Upper lobe of left lung (tissue), 6 donors: ENCODE results near the gene SPCS3. TPM values are rescaled to one million over a fixed set of nuclear protein-coding genes. Genes with fewer than 3 reads are reported as not detected.
A peak's percentile ranks its signal among the peaks of the same experiment; 100 is the strongest.
"Not testable (repeated sequence)": the region's sequence is repeated elsewhere in the genome, so short reads cannot be mapped to it uniquely, and the experiment has no call there.

Experiments used
- ATAC-seq, 2 donors: fragments of 200-7000 bp; cut with Tn5 transposase; one replicate each; pipeline ENCODE4 v1.9.1; 2022; ENCODE audit warnings: mild to moderate bottlenecking in 2 of 2, moderate library complexity in 2 of 2; ENCODE audit not compliant: low FRiP score in 2 of 2
- DNase-seq, 2 donors: peaks; one replicate each; pipeline ENCODE4 v3.0.0-alpha.2; 2019 to 2020
- H3K27ac ChIP-seq, 4 donors: fragments of 200-600 bp; sonication (generic); one replicate each; pipeline ENCODE4 v1.5.1; 2016 to 2019
- H3K27me3 ChIP-seq, 4 donors: fragments of 200-600 bp; sonication (generic); one replicate each; pipeline ENCODE4 v1.5.1; 2017 to 2019
- H3K36me3 ChIP-seq, 4 donors: fragments of 200-600 bp; sonication (generic); one replicate each; pipeline ENCODE4 v1.5.1; 2016 to 2019
- H3K4me1 ChIP-seq, 4 donors: fragments of 200-600 bp; sonication (generic); one replicate each; pipeline ENCODE4 v1.5.1; 2018 to 2019
- H3K4me3 ChIP-seq, 4 donors: fragments of 200-600 bp; sonication (generic); one replicate each; pipeline ENCODE4 v1.5.1; 2017 to 2019; ENCODE audit warnings: mild to moderate bottlenecking in 2 of 4, moderate library complexity in 1 of 4
- H3K9me3 ChIP-seq, 4 donors: fragments of 200-600 bp; sonication (generic); one replicate each; pipeline ENCODE4 v1.5.1; 2018 to 2019
- EP300 ChIP-seq, 4 donors: sonication (generic); formaldehyde crosslinking; IDR thresholded peaks; one replicate each; pipeline ENCODE4 v1.5.1; 2017; ENCODE audit warnings: antibody characterized with exemption in 4 of 4, control low read depth in 2 of 4
- POLR2A ChIP-seq, 4 donors: fragments of 450-650 bp; IDR thresholded peaks; one replicate each; pipeline ENCODE4 v1.5.1; 2016 to 2017; ENCODE audit warnings: antibody characterized with exemption in 4 of 4, mild to moderate bottlenecking in 2 of 4
- POLR2AphosphoS5 ChIP-seq, 2 donors: sonication (generic); formaldehyde crosslinking; IDR thresholded peaks; one replicate each; pipeline ENCODE4 v1.5.1; 2017; ENCODE audit warnings: antibody characterized with exemption in 2 of 2
- WGBS, 2 donors: methylation state at CpG; one replicate each; pipeline ENCODE4 v1.1.5; 2017 to 2018; 5-methylcytosine and 5-hydroxymethylcytosine counted together
- total RNA-seq, 6 donors: library from RNA; depleted of rRNA in 4 of 6; stranded (reverse); fragments of >200 nt in 4 of 6; gene quantifications; one replicate each; pipeline versions ENCODE4 v1.1.0 to v1.2.1, GENCODE V29; 2016 to 2021
- TF ChIP-seq, protein P1 (sequence below), 6 experiments: fragments of 450-650 bp in 4 of 6; fragments of 200-600 bp in 2 of 6; sonication (generic) in 2 of 6; IDR thresholded peaks; one replicate each; pipeline ENCODE4 v1.5.1; 2016 to 2019; ENCODE audit warnings: antibody characterized with exemption in 6 of 6
- donor health status: DM: no; HTN: no; CAD: no; lungs with moderate emphysema.
- donor health status: DM: no; HTN: yes; CAD: no; lungs with severe emphysema.

The SPCS3 gene
- total RNA-seq, 6 donors from 2014 or later: 47.1 to 157 (median 90.3) TPM

DNA sequence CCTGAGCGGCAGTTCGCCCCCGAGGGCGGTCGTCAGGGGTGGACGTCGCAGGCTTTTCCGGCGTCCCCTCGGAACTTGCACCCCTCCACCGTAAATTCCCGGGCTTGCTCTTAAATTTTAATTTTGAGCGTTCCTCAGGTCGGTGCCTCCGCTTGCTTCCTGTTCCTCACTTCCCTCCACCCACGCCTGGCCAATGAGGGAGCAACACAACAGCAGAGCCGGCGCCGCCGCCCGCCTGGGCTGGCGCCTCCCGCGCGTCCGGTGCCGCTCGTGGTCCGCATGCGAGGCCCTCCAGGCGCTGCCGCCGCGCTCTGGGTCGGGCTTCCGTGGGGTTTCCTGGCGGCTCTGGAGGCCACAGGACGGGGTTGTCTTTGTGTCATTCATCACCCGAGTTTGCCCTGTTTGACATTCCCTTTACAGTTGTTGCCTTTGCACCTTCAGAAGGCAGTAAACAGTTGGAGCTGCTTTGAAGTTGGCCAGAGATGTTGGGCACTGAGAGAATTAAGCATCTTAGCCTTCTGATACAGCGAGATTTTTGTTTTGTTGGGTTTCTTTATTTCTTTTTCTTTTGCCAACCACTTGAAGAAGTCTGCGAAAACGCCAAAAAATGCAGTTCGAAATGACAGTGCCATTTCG, 692 bp downstream of the SPCS3 start:
- ATAC-seq (peak; percentile 93 to 96), DNase-seq (peak; percentile 93 to 97)
- Histone ChIP-seq H3K27ac (peak overlapping the region; percentile 96 to 99 (median 98)), H3K36me3 (no peaks in the 10 kb centered on the region), H3K4me3 (peak overlapping the region; percentile 88 to 99 (median 90)), H3K9me3 (no peaks in the 10 kb centered on the region), H3K27me3 (no peaks in the 10 kb centered on the region), H3K4me1 (peaks cover 31 to 47% (median 41%) of the 10 kb centered on the region in 4 donors)
- WGBS, 2 donors: 0% methylated on average over 31 to 39 of the region's 44 CpGs
- TF ChIP-seq POLR2AphosphoS5 (IDR thresholded peaks at IDR 0.05) (peak; percentile 21 to 64), EP300 (IDR thresholded peaks at IDR 0.05) (no peak)
- TF ChIP-seq, protein P1, sequence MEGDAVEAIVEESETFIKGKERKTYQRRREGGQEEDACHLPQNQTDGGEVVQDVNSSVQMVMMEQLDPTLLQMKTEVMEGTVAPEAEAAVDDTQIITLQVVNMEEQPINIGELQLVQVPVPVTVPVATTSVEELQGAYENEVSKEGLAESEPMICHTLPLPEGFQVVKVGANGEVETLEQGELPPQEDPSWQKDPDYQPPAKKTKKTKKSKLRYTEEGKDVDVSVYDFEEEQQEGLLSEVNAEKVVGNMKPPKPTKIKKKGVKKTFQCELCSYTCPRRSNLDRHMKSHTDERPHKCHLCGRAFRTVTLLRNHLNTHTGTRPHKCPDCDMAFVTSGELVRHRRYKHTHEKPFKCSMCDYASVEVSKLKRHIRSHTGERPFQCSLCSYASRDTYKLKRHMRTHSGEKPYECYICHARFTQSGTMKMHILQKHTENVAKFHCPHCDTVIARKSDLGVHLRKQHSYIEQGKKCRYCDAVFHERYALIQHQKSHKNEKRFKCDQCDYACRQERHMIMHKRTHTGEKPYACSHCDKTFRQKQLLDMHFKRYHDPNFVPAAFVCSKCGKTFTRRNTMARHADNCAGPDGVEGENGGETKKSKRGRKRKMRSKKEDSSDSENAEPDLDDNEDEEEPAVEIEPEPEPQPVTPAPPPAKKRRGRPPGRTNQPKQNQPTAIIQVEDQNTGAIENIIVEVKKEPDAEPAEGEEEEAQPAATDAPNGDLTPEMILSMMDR (IDR thresholded peaks at IDR 0.05): no peak

DNA sequence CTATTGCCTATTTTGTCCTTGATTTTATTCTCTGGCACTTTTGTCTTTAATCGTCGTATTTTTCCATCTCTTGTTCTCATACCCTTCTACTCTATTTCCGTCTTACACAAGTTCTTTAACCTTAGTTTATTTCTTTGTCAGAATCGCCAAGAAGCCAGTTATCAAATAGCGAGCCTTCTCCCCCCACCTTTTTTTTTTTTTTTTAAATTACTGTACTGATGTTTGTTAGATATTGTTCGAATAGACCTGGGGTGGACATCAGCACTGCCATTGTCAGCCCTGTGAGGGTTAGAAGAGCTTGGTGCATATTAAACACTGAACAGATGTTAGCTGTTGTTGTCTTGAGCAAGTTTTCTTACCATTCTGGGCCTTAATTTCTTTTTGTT, 1.2 kb downstream of the SPCS3 start:
- 1% methylated on average over 6 of the region's 6 CpGs for WGBS, 2 donors
- no peaks in the 10 kb centered on the region for H3K27me3 ChIP-seq
- ATAC-seq: no peak
- H3K4me1 ChIP-seq: peaks cover 31 to 47% (median 41%) of the 10 kb centered on the region in 4 donors
- peak overlapping the region; percentile 88 to 99 (median 90) for H3K4me3 ChIP-seq
- H3K9me3 ChIP-seq: no peaks in the 10 kb centered on the region
- DNase-seq: no peak
- peak overlapping the region; percentile 96 to 99 (median 98) for H3K27ac ChIP-seq
- TF ChIP-seq, protein P1 (IDR thresholded peaks at IDR 0.05): no peak
- TF ChIP-seq POLR2A (IDR thresholded peaks at IDR 0.05): no peak
- peaks cover 0 to 4% (median 0%) of the 10 kb centered on the region in 4 donors for H3K36me3 ChIP-seq

DNA sequence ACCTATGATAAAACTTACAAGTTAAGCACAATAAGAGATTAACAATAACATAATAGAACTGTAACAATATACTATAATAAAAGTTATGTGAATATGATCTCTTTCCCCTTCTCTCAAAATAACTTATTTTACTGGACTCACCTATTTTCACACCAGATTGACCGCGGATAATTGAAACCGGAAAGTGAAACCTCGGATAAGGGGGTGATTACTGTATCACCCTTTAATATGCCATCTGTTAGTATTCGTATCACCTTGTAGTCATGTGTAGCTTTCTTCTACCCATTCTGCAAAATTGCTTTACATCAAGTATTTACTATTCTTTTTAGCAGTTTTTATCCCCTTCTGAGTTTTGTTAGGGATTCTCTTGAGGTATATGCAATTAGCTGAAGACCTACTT, 1.8 kb downstream of the SPCS3 start:
- WGBS, 2 donors: 40 to 41% methylated on average over 5 of the region's 5 CpGs
- Histone ChIP-seq H3K36me3 (peaks cover 0 to 4% (median 0%) of the 10 kb centered on the region in 4 donors), H3K9me3 (no peaks in the 10 kb centered on the region), H3K4me1 (peaks cover 31 to 47% (median 41%) of the 10 kb centered on the region in 4 donors), H3K27ac (peak overlapping the region; percentile 96 to 99 (median 98)), H3K27me3 (no peaks in the 10 kb centered on the region), H3K4me3 (peak overlapping the region in 3 of 4 donors; percentile 88 to 99 (median 91))
- TF ChIP-seq, protein P1 (IDR thresholded peaks at IDR 0.05): no peak
- TF ChIP-seq EP300 (IDR thresholded peaks at IDR 0.05) (no peak), POLR2A (IDR thresholded peaks at IDR 0.05) (no peak), POLR2AphosphoS5 (IDR thresholded peaks at IDR 0.05) (no peak)
- ATAC-seq (no peak), DNase-seq (no peak)

DNA sequence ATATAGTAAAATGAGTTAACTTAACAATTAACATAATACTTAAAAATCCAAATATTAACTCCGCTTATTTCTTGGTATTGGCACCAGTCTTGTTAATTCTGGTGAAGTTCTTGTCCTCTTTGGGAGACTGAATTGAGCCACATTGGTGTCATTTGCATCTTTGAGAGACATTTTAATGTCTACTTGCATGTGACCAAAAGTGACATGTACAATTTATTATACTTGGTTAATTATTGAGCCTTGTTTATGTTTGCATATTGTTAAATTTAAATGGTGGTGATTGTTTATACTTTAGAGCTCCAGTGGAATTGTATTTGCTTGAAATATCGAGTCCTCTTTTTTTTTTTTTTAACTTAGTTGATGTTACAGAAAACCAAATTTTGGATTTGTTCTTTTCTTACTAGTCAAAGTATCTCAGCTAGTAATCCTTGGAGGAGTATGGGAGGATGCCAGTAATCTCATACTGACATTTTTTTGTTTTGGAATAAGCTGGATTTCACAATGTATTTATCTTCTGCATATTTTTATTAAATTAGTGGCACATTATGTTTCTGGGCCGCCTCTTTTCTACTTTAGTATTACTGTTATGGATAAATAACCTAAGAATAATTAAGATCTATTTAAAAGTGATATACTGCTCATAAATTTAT, 3.9 kb downstream of the SPCS3 start:
- WGBS, 2 donors: 74 to 85% methylated on average over 3 of the region's 3 CpGs
- ATAC-seq (no peak), DNase-seq (no peak)
- no peak for TF ChIP-seq POLR2AphosphoS5 (IDR thresholded peaks at IDR 0.05)
- TF ChIP-seq, protein P1 (IDR thresholded peaks at IDR 0.05): no peak
- TF ChIP-seq EP300 (IDR thresholded peaks at IDR 0.05): no peak
- TF ChIP-seq POLR2A (IDR thresholded peaks at IDR 0.05): no peak
- H3K9me3 ChIP-seq: no peaks in the 10 kb centered on the region
- peaks cover 0 to 19% (median 1%) of the 10 kb centered on the region in 4 donors for H3K36me3 ChIP-seq
- peaks cover 31 to 46% (median 41%) of the 10 kb centered on the region in 4 donors for H3K4me1 ChIP-seq
- no peak overlapping the region for H3K4me3 ChIP-seq
- no peaks in the 10 kb centered on the region for H3K27me3 ChIP-seq
- no peak overlapping the region for H3K27ac ChIP-seq

DNA sequence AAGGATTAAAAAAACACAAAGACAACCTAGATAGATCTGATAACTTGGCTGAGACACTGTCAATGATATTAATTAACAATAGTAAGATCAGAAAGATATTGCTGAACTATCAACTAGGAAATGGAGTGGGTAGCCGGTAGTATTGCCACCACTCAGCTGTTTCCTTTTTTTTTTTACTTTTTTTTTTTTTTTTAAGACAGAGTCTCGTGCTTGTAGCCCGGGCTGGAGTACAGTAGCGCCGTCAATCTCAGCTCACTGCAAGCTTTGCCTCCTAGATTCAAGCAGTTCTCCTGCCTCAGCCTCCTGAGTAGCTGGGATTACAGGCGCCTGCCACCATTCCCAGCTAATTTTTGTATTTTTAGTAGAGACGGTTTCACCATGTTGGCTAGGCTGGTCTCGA, 5.1 kb downstream of the SPCS3 start:
- DNase-seq, H3K27ac ChIP-seq, ATAC-seq, H3K4me3 ChIP-seq, H3K9me3 ChIP-seq, H3K27me3 ChIP-seq: not testable (repeated sequence)
- peaks cover 0 to 30% (median 2%) of the 10 kb centered on the region in 4 donors for H3K36me3 ChIP-seq
- WGBS, 2 donors: 57 to 60% methylated on average over 8 of the region's 8 CpGs
- H3K4me1 ChIP-seq: peaks cover 31 to 40% (median 38%) of the 10 kb centered on the region in 4 donors
